HG03196 (cell line): Measurements from ENCODE around the gene OLR1.
"Not testable (repeated sequence)": the region's sequence is repeated elsewhere in the genome, so short reads cannot be mapped to it uniquely, and the experiment has no call there.

ENCODE experiments used
- ATAC-seq: cut with Tn5 transposase; IDR thresholded peaks from one replicate; pipeline ENCODE4 v1.9.1; 2021; ENCODE audit not compliant: unreplicated experiment

OLR1 gene

DNA sequence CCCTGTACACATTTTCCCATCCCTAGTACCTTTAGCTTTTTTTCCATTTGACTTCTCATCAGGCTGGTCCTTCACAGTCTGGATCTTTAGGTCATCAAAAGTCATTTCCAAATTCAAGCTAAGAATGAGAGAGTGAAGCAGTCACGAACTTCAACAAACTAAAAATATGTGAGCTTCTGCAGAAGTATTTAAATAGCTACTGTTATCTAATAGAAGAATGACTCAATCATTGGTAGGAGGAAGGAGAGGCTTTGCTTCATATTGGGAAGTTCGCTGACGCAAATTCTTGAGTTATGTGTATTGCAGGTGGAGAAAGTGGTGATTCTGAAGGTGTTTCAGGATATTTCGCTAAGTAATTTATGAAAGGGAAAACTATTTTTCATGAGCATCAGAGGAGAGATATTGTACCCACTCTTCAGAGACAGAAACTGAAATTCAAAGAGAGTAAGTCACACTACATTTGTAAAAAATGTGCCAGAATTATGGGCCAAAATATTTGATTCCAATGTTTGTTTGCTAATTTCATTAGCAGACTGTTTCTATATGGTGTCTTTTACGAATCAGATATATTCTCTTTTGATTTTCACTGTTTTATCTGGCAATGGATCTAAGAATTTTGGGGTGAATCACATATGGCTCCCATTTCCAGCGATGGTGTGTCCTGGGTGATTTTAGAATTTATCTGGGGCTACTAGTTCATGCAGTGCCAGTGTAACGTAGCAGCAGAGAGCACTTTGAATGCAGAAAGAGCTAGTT lies at the start of gene OLR1:
TSS of gene OLR1 (minus strand) at position 160 of the 756 bp plus-strand sequence. CDS start at position 105, 55 bp downstream.
- no peak for ATAC-seq

DNA sequence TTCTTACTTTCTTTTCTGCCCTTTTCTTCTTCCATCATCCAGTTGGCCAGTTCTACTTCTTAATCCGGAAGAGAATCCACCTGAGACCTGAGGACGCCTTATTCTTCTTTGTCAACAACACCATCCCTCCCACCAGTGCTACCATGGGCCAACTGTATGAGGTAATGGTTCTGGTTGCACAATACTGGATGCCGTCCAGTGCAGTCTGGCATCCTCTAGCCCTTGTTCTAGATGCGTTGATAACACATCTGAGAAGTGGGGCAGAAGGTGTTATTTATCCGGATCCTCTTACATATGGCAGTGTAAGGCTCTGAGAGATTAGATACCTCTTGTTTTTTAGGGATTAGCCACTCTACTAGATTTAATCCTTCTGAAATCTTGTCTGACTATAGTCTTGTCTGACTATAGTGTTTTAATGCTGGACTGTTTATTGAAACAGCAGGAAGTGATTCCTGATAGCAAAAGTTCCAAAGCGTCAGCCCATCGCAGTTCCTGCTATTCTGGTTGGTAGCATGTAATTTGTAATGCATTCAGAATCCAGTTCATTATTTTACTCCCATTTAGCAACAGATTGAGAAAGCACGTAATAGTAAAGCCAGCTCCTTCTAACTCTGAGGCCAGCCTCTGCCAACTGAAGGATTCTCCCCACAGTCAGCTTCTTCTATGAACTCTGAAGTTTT lies 48.6 kb upstream of the OLR1 start:
- ATAC-seq = no peak

DNA sequence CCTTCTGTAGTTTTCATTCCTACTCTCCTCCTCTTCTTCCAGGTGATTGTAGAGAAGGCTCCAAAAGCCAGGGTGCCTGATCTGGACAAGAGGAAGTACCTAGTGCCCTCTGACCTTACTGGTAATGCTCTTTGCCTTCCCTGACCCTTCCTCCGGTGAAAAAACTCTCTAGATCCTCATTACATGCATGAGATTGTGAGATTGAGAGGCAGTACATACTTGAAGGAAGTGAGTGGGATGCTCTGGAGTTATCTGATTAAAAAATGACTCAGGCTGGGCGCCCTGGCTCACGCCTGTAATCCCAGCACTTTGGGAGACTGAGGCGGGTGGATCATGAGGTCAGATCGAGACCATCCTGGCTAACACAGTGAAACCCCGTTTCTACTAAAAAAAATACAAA lies 46.1 kb upstream of the OLR1 start:
- ATAC-seq = no peak

DNA sequence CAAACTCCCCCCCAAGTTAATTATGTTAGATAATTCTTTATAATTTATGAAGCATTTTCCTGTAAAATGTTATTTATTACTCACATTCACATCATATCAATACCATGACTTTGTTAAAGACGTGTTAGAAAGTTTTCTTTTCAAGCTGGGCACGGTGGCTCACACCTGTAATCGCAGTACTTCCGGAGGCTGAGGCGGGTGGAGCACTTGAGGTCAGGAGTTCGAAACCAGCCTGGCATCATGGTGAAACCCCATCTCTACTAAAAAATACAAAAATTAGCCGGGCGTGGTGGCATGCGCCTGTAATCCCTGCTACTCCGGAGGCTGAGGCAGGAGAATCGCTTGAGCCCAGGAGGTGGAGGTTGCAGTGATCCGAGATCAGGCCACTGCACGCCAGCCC lies 44.0 kb upstream of the OLR1 start:
- ATAC-seq = not testable (repeated sequence)

DNA sequence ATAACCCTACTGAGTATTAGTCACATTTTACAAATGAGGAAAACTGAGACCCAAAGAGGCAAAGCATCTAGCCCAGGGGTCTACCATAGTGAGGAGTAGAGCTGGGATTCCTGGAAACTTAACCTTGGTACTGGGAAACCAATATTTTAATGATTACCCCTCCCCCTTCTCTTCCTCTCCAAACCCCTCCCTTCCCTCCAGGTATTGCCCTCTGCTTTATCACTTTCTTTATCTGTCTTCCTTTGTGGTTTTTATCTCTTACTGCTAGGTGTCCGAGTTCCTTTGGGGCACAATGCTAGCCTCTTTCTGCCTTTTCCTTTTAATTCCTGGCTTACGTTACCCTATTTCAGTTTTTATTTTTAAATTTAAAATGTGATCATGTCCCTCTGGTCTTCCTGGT lies 43.5 kb upstream of the OLR1 start:
- no peak for ATAC-seq

DNA sequence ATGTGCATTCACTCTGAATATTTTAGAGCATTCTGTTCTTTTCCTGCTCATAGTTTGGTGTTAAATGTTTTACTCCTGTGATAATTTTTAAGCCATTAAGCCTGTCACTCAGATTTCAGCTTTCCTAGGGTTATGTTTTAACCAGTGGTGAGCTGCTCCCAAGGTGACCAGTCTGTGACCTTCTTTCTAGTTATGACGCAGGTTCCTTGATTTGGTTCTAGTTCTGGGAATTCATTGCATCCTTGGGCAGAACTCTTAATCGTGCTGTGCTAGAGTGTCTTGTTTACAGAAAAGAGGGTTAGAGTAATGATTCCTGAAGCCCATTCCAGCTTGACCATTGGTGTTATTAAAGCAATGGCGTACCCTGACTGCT lies 42.9 kb upstream of the OLR1 start:
- ATAC-seq = no peak

DNA sequence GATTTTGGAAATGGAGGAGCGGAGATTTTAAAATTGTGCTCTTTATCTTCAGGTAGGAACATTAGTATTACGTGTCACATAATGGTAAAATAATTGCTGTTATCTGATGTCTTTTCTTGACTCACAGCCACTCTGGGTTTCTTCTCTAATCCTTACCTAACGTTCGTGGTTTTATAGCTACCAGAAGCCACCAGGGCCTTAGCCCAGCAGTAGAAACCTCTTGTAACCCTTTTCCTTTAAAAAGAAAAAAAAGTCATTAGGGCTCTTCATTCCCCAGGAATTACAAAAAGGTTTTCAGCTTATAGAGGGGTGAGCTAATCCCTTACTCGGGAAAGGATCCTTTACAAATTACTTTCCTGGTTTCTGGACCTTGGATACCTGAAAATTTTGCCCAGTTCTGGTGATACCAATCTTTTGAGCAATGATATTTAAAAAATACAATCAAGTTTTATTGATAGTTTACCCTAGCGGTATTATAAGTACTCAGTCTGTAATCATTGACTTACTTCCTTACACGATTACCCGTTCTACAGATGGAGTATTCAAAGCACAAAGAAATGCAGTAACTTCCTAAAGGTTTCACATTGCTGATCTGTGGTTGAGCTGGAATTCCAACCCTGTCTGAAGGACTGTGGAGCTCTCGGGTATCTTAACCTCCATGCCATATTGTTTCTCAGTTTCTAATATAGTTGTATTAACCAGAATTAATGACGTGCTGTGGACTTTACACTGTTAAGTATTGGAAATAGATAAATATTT lies 42.4 kb upstream of the OLR1 start:
- ATAC-seq = no peak

DNA sequence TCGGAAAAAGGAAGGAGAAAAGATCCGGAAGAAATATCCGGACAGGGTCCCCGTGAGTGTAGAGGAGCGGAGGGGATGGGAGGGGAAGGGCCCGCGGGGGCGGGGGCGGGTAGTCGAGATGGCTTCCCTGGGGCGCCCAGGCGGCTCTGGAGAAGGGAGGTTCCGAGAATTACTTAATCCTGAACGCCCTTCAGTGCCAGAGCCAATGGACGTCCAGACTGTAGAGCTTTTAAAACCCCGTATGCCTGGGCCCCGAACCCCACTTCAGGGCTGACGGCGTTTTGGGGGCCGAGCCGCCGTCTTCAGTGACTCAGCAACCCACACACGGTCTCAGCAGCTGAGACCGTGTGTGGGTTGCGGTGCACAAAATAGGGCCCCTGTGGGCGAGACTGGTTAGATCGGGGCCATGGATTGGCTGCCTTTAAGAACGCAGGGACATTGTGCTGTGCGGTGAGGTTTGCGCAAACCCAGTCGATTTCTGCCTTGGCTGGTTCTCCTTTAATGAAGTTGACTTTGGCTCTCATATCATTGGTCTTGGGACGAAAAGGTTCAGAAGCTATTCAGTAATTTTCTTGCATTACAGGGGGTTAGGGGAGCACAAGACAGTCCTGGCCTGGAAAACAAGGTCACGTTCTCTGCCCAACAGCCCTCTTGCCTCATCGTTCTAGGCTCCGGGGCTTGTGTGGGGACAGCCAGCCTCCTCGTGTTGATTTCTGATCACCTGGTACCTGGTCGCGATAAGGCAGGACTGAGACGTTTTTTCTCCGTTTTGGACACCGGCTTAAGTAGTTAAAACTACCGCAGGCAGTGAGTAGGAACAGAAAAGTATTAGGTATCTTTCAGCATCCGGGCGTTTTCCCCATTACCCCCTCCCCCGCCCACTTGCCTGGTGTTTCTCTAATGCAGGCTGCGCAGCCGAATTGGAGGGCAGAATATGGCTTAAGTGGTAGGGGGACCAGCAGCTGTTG lies 41.5 kb upstream of the OLR1 start:
- peak; percentile 33 for ATAC-seq

DNA sequence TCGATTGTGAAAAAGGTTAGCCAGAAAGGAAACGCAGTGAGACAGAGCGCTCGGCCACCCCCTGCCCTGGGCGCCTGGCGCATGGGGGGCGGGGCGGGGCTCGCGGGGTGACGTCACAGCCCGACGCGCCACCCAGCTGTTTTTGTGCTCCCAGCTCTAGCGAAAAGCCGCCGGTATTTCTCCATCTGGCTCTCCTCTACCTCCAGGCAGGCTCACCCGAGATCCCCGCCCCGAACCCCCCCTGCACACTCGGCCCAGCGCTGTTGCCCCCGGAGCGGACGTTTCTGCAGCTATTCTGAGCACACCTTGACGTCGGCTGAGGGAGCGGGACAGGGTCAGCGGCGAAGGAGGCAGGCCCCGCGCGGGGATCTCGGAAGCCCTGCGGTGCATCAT lies 40.8 kb upstream of the OLR1 start, which contains the start of gene GABARAPL1:
TSS of gene GABARAPL1 (plus strand) at position 139 of the 393 bp plus-strand sequence. CDS start at position 392, 253 bp downstream.
- ATAC-seq = peak; percentile 78

DNA sequence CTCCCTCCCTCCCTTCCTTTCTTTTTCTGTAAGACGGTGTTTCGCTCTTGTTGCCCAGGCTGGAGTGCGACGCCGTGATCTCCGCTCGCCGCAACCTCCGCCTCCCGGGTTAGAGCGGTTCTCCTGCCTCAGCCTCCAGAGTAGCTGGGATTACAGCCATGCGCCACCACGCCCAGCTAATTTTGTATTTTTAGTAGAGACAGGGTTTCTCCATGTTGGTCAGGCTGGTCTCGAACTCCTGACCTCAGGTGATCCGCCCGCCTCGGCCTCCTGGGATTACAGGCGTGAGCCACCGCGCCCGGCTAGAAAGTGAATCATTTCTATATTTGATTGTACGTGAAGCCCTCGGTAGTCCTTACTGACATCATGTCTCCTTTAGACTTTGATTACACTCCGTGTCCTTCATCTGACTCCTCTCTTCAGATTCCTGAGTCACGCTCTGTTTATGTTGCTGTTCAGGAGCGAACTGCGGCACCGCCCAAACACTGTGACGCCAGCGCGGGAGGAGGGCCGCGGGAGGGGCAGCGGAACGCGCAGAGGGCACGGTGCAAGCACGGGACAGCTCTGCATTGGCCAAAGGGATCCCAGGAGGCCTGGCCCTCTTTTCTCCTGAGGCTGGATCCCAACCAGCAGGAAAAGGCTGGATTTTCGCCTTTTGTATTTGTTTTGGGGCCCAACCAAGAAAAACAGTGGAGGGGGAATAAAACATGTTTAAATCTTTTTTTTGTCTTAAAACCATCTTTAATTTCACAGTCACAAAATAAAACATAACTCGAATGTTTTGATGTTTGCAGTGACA lies 40.2 kb upstream of the OLR1 start:
- peak; percentile 67 for ATAC-seq

DNA sequence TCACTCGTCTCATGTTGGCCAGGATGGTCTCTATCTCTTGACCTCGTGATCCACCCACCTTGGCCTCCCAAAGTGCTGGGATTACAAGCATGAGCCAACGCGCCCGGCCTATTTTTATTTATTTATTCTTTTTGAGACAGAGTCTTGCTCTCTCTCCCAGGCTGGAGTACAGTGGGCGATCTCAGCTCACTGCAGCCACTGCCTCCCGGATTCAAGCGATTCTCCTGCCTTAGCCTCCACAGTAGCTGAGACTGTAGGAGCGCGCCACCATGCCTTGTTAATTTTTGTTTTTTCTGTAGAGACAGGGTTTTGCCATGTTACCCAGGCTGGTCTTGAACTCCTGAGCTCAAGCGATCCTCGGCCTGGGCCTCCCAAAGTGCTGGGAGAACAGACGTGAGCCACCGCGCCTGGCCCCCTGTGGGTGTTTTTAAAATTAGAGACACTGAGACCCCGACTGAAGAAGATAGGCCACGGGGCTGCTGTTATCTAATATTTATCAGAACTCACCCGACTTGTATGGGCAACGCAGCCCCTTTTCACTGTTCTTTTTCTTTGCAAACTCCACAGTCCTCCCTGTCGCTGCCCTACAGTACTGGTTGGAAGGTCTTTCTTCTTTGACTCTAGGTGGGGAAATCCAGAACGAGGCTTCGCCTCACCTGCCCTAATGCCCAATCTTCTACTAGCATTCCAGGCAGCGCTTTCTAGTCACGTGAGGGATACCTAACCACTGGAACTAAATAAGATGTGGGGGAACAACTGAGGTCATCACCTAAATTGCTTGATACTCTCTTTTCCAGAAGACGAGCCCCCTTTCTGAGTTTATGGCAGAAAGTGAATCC lies 39.4 kb upstream of the OLR1 start:
- ATAC-seq = no peak

DNA sequence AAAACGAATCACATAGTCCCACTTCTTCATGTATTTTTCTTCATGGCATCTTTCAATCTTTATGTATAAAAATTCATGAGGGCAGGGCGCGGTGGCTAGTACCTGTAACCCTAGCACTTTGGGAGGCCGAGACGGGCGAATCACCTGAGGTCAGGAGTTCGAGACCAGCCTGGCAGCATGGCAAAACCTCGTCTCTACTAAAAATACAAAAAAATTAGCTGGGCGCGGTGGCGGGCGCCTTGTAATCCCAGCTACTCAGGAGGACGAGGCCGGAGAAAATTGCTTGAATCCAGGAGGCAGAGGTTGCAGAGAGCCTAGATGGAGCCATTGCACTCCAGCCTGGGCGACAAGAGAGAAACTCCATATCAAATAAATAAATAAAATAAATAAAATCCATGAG lies 38.3 kb upstream of the OLR1 start:
- ATAC-seq = no peak

DNA sequence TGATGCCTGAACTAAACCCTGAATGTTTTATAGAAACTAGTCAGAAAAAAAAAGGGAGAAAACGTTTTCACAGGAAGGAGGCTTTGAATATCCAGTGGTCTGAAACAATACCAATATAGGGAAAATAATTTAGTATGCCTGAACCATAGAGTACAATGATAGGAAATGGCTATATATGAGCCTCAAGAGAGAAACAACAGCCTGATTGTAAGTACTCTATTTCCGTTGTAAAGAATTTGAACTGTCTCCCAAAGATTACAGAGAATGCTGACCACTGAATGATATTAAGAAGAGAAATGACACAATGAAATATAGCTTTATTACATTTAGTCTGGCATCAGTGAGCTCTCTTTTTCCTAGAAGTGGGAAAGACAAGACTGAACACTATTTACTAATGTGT lies 35.2 kb upstream of the OLR1 start:
- no peak for ATAC-seq

DNA sequence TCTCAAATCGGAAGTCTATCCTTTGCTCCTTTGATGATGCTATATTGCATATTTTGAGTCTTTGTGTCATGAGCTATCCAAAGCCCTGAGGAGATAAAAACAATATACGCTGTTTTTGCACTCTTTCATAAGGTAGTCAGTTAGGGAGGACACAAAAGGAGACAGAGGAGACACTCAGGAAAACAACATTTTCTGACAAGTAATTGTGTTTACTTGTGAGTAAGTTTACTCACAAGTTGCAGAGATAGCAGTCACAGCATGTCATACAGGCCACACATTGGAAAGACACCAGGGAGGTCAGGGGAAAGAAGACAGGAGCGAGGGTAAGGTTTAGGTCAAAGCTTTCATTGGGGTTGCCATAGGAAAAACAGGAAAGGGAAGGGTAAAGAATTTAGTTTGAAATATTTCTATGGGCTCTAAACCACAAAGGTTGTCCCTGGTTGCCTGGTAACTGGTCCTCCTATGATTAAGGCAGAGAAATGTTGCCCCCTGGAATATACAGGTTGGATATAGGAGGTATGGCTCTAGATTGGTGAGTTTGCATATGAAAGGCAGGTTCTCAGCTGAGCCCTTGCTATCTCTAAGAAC lies 33.4 kb upstream of the OLR1 start:
- no peak for ATAC-seq

DNA sequence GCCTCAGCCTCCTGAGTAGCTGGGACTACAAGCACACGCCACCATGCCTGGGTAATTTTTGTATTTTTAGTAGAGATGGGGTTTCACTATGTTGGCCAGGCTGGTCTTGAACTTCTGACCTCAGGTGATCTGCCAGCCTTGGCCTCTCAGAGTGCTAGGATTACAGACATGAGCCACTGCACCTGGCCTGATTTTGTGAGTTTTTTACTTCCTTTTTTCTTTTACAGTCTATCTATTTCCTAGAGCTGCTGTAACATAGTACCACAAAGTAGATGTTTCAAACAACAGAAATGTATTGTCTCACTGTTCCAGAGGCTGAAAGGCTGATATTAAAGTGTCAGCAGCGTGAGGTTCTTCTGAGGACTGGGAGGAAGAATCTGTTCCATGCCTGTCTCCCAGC lies 32.6 kb upstream of the OLR1 start:
- not testable (repeated sequence) for ATAC-seq

DNA sequence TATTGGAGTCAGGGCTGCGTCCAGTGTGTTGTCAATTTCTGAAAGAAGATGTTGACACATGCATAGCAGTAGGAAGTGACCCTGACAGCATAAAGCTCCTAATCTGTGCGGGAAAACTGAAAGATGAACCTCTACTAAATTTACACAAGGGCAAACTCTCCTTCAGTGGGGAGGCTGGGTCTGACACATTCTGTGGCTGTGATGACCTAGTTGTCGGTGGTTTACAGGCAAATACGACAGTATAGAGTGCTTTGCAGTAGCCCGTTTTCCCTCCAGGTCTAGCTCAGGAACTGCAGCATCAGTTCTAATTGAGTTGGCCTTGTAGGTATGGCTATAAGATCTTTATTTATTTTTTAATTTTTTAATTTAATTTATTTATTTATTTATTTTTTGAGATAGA lies 25.9 kb upstream of the OLR1 start:
- no peak for ATAC-seq

DNA sequence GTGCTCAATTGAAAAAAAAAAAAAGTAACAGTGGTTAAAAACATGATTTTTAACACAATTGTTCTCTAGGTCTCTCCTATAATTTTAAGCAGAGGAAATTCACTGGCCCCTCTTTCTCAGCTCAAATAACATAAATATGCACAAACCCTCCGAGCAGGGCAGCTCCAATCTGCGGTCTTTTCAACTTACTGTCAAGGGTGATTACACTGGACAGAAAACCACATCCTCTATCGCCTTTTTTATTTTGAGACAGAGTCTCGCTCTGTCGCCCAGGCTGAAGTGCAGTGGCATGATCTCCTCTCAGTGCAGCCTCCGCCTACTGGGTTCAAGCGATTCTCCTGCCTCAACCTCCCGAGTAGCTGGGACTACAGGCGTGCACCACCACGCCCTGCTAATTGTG lies 24.3 kb upstream of the OLR1 start:
- peak; percentile 68 for ATAC-seq

DNA sequence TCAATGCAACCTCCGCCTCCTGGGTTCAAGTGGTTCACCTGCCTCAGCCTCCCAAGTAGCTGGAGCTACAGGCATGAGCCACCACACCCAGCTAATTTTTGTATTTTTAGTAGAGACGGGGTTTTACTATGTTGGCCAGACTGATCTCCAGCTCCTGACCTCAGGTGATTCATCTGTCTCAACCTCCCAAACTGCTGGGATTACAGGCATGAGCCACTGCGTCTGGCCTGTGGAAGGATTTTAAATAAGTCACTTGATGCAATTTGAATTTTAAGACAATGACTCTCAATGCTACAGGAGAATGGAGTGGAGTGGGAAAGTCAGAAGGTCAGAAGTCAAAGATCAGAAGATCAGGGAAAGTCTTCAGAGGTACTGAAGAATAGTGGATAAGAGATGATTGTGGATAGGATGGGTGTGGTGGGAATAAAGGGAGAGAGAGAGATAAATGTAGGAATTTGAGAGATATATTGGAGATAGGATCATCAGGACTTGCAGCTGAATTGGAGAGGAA lies 22.3 kb upstream of the OLR1 start:
- ATAC-seq = no peak
